IMR-90 (cell line): ENCODE measurements around the gene FBXL5. TPM values are rescaled to one million over a fixed set of nuclear protein-coding genes. Genes with fewer than 3 reads are reported as not detected.

Source experiments
- ATAC-seq: fragments of 200-7000 bp; cut with Tn5 transposase; 2 replicates; pipeline ENCODE4 v1.9.1; 2020; ENCODE audit warnings: low read depth, mild to moderate bottlenecking, moderate library complexity
- BruUV-seq: library from RNA; stranded (reverse); fragments of 400-500 nt; replicated peaks from 2 replicates; lab custom pipeline; 2021; lab: Mats Ljungman, UMichigan
- CTCF ChIA-PET: fragments of 300-600 bp; formaldehyde crosslinking; extraction: SDS; loops from one replicate; lab custom pipeline; 2021; ENCODE audit warnings: antibody characterized with exemption; lab: Yijun Ruan, JAX
- POLR2A ChIA-PET: fragments of 300-600 bp; sonication (Branson Sonifier 250); formaldehyde crosslinking; loops from one replicate; lab custom pipeline; 2022; ENCODE audit warnings: antibody characterized with exemption; ENCODE audit not compliant: unreplicated experiment; lab: Charles Lee
- DNase-seq: peaks from one replicate; pipeline ENCODE4 v3.0.0; 2013
- H2AFZ ChIP-seq: replicated peaks from 2 replicates; pipeline ENCODE3; 2013; ENCODE audit warnings: low read length, mild to moderate bottlenecking; ENCODE audit not compliant: poor library complexity
- H2AK5ac ChIP-seq: 2 replicates; pipeline ENCODE4 v1.6.1; 2013; ENCODE audit warnings: low read depth, low read length, inconsistent platforms
- H2AK9ac ChIP-seq: replicated peaks from 2 replicates; pipeline ENCODE3; 2013; ENCODE audit warnings: mild to moderate bottlenecking, low read depth, low read length, moderate library complexity; ENCODE audit not compliant: poor library complexity
- H2BK120ac ChIP-seq: 2 replicates; pipeline ENCODE4 v1.6.1; 2013; ENCODE audit warnings: low read depth, low read length, inconsistent platforms
- H2BK15ac ChIP-seq: 3 replicates; pipeline ENCODE4 v1.6.1; 2013; ENCODE audit warnings: low read depth, low read length, inconsistent platforms
- H2BK20ac ChIP-seq: 2 replicates; pipeline ENCODE4 v1.6.1; 2013; ENCODE audit warnings: low read depth, mild to moderate bottlenecking, inconsistent platforms, low read length, moderate library complexity
- H2BK5ac ChIP-seq: 2 replicates; pipeline ENCODE4 v1.6.1; 2013; ENCODE audit warnings: mild to moderate bottlenecking, low read depth, low read length, inconsistent platforms; ENCODE audit not compliant: poor library complexity, severe bottlenecking
- H3K14ac ChIP-seq: replicated peaks from 2 replicates; pipeline ENCODE4 v1.6.1; 2013; ENCODE audit warnings: low read depth, low read length, inconsistent platforms
- H3K18ac ChIP-seq: 2 replicates; pipeline ENCODE4 v1.6.1; 2013; ENCODE audit warnings: low read depth, low read length, control low read depth
- H3K23ac ChIP-seq: 2 replicates; pipeline ENCODE4 v1.6.1; 2013; ENCODE audit warnings: low read depth, low read length, inconsistent platforms
- H3K27ac ChIP-seq: 2 replicates; pipeline ENCODE4 v1.5.1; 2013; ENCODE audit warnings: mild to moderate bottlenecking, control low read depth, low read length; ENCODE audit not compliant: insufficient read depth
- H3K27me3 ChIP-seq: 2 replicates; pipeline ENCODE4 v1.6.1; 2013; ENCODE audit warnings: low read length; ENCODE audit not compliant: control insufficient read depth, insufficient read depth
- H3K36me3 ChIP-seq: 2 replicates; pipeline ENCODE4 v1.6.1; 2013; ENCODE audit warnings: low read length, mixed read lengths; ENCODE audit not compliant: control insufficient read depth, insufficient read depth
- H3K4ac ChIP-seq: 2 replicates; pipeline ENCODE4 v1.6.1; 2013; ENCODE audit warnings: low read depth, low read length, inconsistent platforms
- H3K4me1 ChIP-seq: 2 replicates; pipeline ENCODE4 v1.6.1; 2013; ENCODE audit warnings: low read length, mixed read lengths; ENCODE audit not compliant: control insufficient read depth, insufficient read depth
- H3K4me2 ChIP-seq: 2 replicates; pipeline ENCODE4 v1.6.1; 2013; ENCODE audit warnings: low read depth, mild to moderate bottlenecking, control low read depth, low read length, moderate library complexity
- H3K4me3 ChIP-seq: 2 replicates; pipeline ENCODE4 v1.5.1; 2013; ENCODE audit warnings: low read depth, mild to moderate bottlenecking, control low read depth, low read length, moderate library complexity; ENCODE audit not compliant: insufficient read depth
- H3K56ac ChIP-seq: 2 replicates; pipeline ENCODE4 v1.6.1; 2013; ENCODE audit warnings: low read length, inconsistent platforms; ENCODE audit not compliant: insufficient read depth; ENCODE audit errors: extremely low read depth
- H3K79me1 ChIP-seq, 2 experiments: 2 replicates each; pipeline ENCODE4 v1.6.1; 2013; ENCODE audit warnings: low read length in 2 of 2, inconsistent platforms in 1 of 2, low read depth in 1 of 2
- H3K9ac ChIP-seq: 2 replicates; pipeline ENCODE4 v1.6.1; 2013; ENCODE audit warnings: low read depth, low read length, control low read depth
- H3K9me1 ChIP-seq: 2 replicates; pipeline ENCODE4 v1.6.1; 2013; ENCODE audit warnings: low read length, inconsistent platforms; ENCODE audit not compliant: insufficient read depth
- H3K9me3 ChIP-seq: 2 replicates; pipeline ENCODE4 v1.6.1; 2013; ENCODE audit warnings: low read length; ENCODE audit not compliant: control insufficient read depth, insufficient read depth
- H4K20me1 ChIP-seq: 2 replicates; pipeline ENCODE4 v1.6.1; 2013; ENCODE audit warnings: low read length, inconsistent platforms; ENCODE audit not compliant: insufficient read depth
- H4K5ac ChIP-seq: 2 replicates; pipeline ENCODE4 v1.6.1; 2013; ENCODE audit warnings: mild to moderate bottlenecking, low read depth, low read length, control low read depth
- H4K8ac ChIP-seq, 2 experiments: 2 replicates each; pipeline ENCODE4 v1.6.1; 2013; ENCODE audit warnings: low read depth in 2 of 2, low read length in 2 of 2, control low read depth in 1 of 2, inconsistent platforms in 1 of 2
- H4K91ac ChIP-seq: 2 replicates; pipeline ENCODE4 v1.6.1; 2013; ENCODE audit warnings: low read depth, low read length, inconsistent platforms; ENCODE audit not compliant: insufficient read depth
- CEBPB ChIP-seq: IDR thresholded peaks from 2 replicates; pipeline ENCODE4 v1.6.1; 2012; ENCODE audit warnings: low read depth, low read length, improper control_type of control experiment
- CHD1 ChIP-seq: IDR thresholded peaks from 2 replicates; pipeline ENCODE4 v1.6.1; 2012; ENCODE audit warnings: low read depth, low read length, improper control_type of control experiment
- FOS ChIP-seq: fragments of 150-350 bp; IDR thresholded peaks from 2 replicates; pipeline ENCODE4 v1.6.1; 2016; ENCODE audit warnings: low read depth, low read length
- RAD21 ChIP-seq: IDR thresholded peaks from 2 replicates; pipeline ENCODE4 v1.6.1; 2012; ENCODE audit warnings: low read length, improper control_type of control experiment
- RCOR1 ChIP-seq: IDR thresholded peaks from 2 replicates; pipeline ENCODE4 v1.6.1; 2012; ENCODE audit warnings: mild to moderate bottlenecking, low read length, improper control_type of control experiment; ENCODE audit not compliant: insufficient replicate concordance
- RFX5 ChIP-seq: IDR thresholded peaks from 2 replicates; pipeline ENCODE4 v1.8.0; 2012; ENCODE audit warnings: low read depth, mild to moderate bottlenecking, low read length, moderate library complexity
- SMC3 ChIP-seq: fragments of 150-350 bp; IDR thresholded peaks from 2 replicates; pipeline ENCODE4 v1.6.1; 2016; ENCODE audit warnings: low read depth, mild to moderate bottlenecking, antibody characterized with exemption, low read length, moderate library complexity
- WGBS, 2 experiments: methylation state at CpG; one replicate each; pipeline versions ENCODE4 v1.1.5 to v1.1.7; 2013; ENCODE audit warnings: missing lambda C conversion rate in 2 of 2; ENCODE audit not compliant: insufficient read length in 1 of 2; ENCODE audit errors: extremely low coverage in 2 of 2; 5-methylcytosine and 5-hydroxymethylcytosine counted together
- dilution Hi-C: fragments of 300-500 bp; cut with HindIII; formaldehyde crosslinking; loops from one replicate; pipeline ENCODE4 v1.14.3; 2018; ENCODE audit warnings: low sequenced_read_pairs; ENCODE audit not compliant: unreplicated experiment
- in situ Hi-C: fragments of 300-500 bp; cut with MboI; formaldehyde crosslinking; loops from 3 replicates; pipeline ENCODE4 v1.14.3; 2019; ENCODE audit warnings: low sequenced_read_pairs, inconsistent platforms, mixed read lengths
- intact Hi-C: fragments of 100-400 bp; cut with micrococcal nuclease; formaldehyde crosslinking; loops from 2 replicates; pipeline ENCODE4 v1.10.0; 2022
- polyA plus RNA-seq, 3 experiments: library from polyadenylated mRNA; depleted of rRNA; stranded (reverse); fragments of >200 nt; gene quantifications; 2 replicates each; pipeline ENCODE4 v1.2.3, GENCODE V29; 2012; ENCODE audit warnings: low replicate concordance in 1 of 3
- total RNA-seq: library from RNA; depleted of rRNA; stranded (reverse); fragments of >200 nt; gene quantifications from 2 replicates; pipeline ENCODE4 v1.2.3, GENCODE V29; 2012
- TF ChIP-seq, protein P1 (sequence below): fragments of 150-350 bp; IDR thresholded peaks from 2 replicates; pipeline ENCODE4 v1.6.1; 2017; ENCODE audit warnings: mild to moderate bottlenecking, antibody characterized with exemption, low read length, low read depth
- TF ChIP-seq, protein P2 (sequence below): conservative IDR thresholded peaks from 2 replicates; pipeline ENCODE4 v1.5.1; 2012; ENCODE audit warnings: mild to moderate bottlenecking, low read depth, low read length, improper control_type of control experiment

Gene FBXL5
- total and polyA plus RNA-seq, 2 of the 4 experiments (the other 2 are of a cell fraction), result 20.3 to 62.6 TPM

DNA sequence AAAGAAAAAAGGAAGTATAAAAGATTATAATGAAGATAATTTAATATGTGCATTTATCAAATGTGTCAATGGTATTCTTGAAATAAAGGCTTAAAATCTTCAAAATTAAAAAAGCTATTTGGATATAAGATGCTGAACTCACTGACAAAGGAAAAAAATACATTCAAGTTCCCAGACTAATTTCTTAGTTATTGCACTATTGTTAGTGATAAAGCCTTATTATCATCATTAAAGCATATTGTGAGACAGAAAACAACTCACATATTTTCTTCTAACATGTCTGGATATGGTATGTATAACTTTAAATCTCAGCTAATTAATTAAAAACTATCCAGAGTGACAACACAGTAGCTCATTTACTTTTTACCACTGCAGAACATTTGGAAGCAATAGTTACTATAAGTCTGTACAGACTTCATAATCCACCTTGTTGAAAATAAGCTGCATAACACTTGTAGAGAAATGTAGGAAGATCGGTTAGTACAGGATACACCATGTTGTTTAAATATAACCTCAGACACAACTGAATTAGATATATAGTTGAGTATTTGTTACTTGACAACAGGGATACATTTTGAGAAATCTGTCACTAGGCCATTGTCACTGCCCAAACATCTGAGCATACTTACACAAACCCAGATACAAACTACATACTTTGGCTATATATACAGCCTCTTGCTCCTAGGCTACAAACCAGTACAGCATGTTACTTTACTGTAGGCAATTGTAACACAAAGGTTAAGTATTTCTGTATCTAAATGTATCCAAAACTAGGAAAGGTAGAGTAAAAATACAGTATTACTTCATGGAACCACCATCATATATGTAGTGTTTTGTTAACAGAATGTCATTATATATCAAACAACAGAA, 13.6 kb upstream of the FBXL5 start (continued):
- TF ChIP-seq CHD1 (no peak), SMC3 (no peak)

- Histone ChIP-seq H4K91ac (no peak overlapping the region), H2BK5ac (no peak overlapping the region), H2AK9ac (no peak overlapping the region), H3K9me3 (no peaks in the 10 kb centered on the region), H3K56ac (no peak overlapping the region), H3K9ac (no peak overlapping the region), H3K27me3 (no peaks in the 10 kb centered on the region), H3K18ac (no peak overlapping the region), H3K4me1 (peaks cover 5% of the 10 kb centered on the region; the same call in 1 of the 2 replicates), H3K4me3 (no peak overlapping the region), H3K9me1 (peaks cover 9% of the 10 kb centered on the region; the same call in 1 of the 2 replicates), H3K23ac (no peak overlapping the region), H3K4ac (no peak overlapping the region), H3K4me2 (no peak overlapping the region), H3K79me1 (peaks cover 17 to 45% of the 10 kb centered on the region in 2 experiments; a peak in 3 of 4 replicates), H2AK5ac (no peak overlapping the region), H3K27ac (no peak overlapping the region), H2BK20ac (no peak overlapping the region), H3K36me3 (0 out of 2 replicates have a peak, but pooled peaks cover 2% of the 10 kb centered on the region), H2BK120ac (no peak overlapping the region), H4K5ac (0 out of 2 replicates have a peak overlapping the region, but pooled peaks have one; percentile 50), H3K14ac (no peak overlapping the region), H4K20me1 (no peaks in the 10 kb centered on the region), H2BK15ac (no peak overlapping the region), H2AFZ (no peak overlapping the region), H4K8ac (no peak overlapping the region)
- ChIA-PET POLR2A (no interaction called here), CTCF (interaction anchor here (0.6 to 0.8 kb wide), 3 partner anchors 11 to 1850 kb away, joined by 4 to 10 read pairs (median 5); no protein-coding TSS in a partner anchor)
- dilution Hi-C loops (no loop called here), in situ Hi-C loops (no loop called here), intact Hi-C loops (no loop called here)
- no CpG with 5 or more reads among the region's 4 CpGs for WGBS, 2 experiments
- DNase-seq (no peak), ATAC-seq (no peak)
- TF ChIP-seq CHD1 (no peak), CEBPB (no peak), FOS (no peak), RFX5 (no peak), SMC3 (no peak), RAD21 (no peak), RCOR1 (no peak)
- TF ChIP-seq, protein P1, sequence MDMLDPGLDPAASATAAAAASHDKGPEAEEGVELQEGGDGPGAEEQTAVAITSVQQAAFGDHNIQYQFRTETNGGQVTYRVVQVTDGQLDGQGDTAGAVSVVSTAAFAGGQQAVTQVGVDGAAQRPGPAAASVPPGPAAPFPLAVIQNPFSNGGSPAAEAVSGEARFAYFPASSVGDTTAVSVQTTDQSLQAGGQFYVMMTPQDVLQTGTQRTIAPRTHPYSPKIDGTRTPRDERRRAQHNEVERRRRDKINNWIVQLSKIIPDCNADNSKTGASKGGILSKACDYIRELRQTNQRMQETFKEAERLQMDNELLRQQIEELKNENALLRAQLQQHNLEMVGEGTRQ, result no peak
- TF ChIP-seq, protein P2, sequence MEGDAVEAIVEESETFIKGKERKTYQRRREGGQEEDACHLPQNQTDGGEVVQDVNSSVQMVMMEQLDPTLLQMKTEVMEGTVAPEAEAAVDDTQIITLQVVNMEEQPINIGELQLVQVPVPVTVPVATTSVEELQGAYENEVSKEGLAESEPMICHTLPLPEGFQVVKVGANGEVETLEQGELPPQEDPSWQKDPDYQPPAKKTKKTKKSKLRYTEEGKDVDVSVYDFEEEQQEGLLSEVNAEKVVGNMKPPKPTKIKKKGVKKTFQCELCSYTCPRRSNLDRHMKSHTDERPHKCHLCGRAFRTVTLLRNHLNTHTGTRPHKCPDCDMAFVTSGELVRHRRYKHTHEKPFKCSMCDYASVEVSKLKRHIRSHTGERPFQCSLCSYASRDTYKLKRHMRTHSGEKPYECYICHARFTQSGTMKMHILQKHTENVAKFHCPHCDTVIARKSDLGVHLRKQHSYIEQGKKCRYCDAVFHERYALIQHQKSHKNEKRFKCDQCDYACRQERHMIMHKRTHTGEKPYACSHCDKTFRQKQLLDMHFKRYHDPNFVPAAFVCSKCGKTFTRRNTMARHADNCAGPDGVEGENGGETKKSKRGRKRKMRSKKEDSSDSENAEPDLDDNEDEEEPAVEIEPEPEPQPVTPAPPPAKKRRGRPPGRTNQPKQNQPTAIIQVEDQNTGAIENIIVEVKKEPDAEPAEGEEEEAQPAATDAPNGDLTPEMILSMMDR, result no peak
- BruUV-seq, result no TSS peak
These were observed 11.8 kb upstream of the FBXL5 start for GRCh38 chr4:15667006-15667405.
